Activated T-helper 2 cell treated with anti-CD3 and anti-CD28 coated beads, Interferon-gamma antibody, Interleukin-2, Interleukin-4, amounts not matched to agents 10 μg/mL and 5 μg/mL and 100 μg/mL, durations not matched to agents 14 hours and 24 hours and 36 hours (primary cell): Measurements from ENCODE around the gene RANBP10. TPM values are rescaled to one million over a fixed set of nuclear protein-coding genes. Genes with fewer than 3 reads are reported as not detected.

ENCODE experiments used
- DNase-seq: peaks from one replicate; pipeline ENCODE4 v3.0.0; 2021; ENCODE audit warnings: low spot score
- H3K27ac Mint-ChIP-seq: one replicate; pipeline ENCODE4 v1.8.0; 2021; ENCODE audit warnings: mixed read lengths
- H3K27me3 Mint-ChIP-seq: one replicate; pipeline ENCODE4 v1.8.0; 2021; ENCODE audit warnings: low read depth, mixed read lengths
- H3K36me3 Mint-ChIP-seq: one replicate; pipeline ENCODE4 v1.8.0; 2021; ENCODE audit warnings: low read depth, mixed read lengths
- H3K4me1 Mint-ChIP-seq: one replicate; pipeline ENCODE4 v1.8.0; 2021; ENCODE audit warnings: low read depth, mixed read lengths
- H3K4me3 Mint-ChIP-seq: one replicate; pipeline ENCODE4 v1.8.0; 2021; ENCODE audit warnings: low read depth, mild to moderate bottlenecking, moderate library complexity, mixed read lengths
- H3K9me3 Mint-ChIP-seq: one replicate; pipeline ENCODE4 v1.8.0; 2021; ENCODE audit warnings: mixed read lengths
- intact Hi-C: fragments of 100-400 bp; cut with micrococcal nuclease; formaldehyde crosslinking; loops from one replicate; pipeline ENCODE4 v1.15.1; 2023
- total RNA-seq: library from RNA; stranded (reverse); gene quantifications from 2 replicates; pipeline ENCODE4 v1.2.3, GENCODE V29; 2022

The RANBP10 gene
- total RNA-seq, 1 donor from 2014 or later: 17.3 TPM

DNA sequence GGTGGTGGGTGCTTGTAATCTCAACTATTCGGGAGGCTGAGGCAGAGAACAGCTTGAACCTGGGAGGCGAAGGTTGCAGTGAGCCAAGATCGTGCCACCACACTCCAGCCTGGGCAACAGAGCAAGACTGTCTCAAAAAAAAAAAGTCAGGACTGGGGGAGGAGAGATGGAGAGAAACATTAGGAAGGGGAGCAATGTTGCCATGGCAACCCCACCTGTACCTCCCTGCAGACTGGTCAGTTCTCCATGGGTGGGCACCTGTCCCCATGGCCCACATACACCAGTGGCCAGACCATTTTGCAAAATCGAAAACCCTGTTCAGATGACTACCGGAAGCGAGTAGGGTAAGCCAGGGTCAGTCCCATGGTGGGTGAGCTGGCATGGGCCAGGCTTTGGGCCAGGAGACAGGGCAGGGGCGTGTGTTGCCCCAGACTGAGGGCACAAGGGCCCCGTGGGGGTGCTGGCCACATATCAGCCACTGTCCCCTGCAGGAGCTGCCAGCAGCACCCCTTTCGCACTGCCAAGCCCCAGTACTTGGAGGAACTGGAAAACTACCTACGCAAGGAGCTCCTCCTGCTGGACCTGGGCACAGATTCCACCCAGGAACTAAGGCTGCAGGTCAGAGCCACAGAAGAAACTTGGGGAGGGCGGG, 14.4 kb upstream of the RANBP10 start:
- H3K36me3 Mint-ChIP-seq: no peaks in the 10 kb centered on the region
- H3K9me3 Mint-ChIP-seq: no peaks in the 10 kb centered on the region
- no peaks in the 10 kb centered on the region for H3K27me3 Mint-ChIP-seq
- no peak overlapping the region for H3K4me3 Mint-ChIP-seq
- peaks cover 3% of the 10 kb centered on the region for H3K4me1 Mint-ChIP-seq
- no peak overlapping the region for H3K27ac Mint-ChIP-seq
- DNase-seq: no peak
- intact Hi-C loops: no loop called here

DNA sequence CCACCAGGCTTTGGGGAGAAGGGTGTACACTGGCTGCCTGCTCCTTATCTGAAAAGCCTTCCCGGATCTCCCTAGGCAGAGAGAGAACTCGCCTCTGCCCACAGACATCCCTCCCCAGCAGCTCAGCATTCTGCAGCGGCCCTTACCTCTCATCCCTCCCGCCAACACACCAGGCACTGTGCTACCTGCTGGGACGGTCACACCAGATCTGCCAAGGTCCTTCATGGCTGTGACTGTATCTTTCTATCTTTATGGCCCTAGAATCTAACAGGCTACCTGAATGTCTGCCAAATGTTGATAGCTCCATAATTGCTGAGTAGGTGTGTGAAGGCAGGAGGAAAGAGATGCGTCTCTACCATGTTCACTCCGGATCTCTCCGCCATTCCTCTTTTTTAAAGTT, 8.2 kb upstream of the RANBP10 start:
- Mint-ChIP-seq H3K4me1 (peaks cover 3% of the 10 kb centered on the region), H3K27ac (no peak overlapping the region), H3K36me3 (no peaks in the 10 kb centered on the region), H3K9me3 (no peaks in the 10 kb centered on the region), H3K4me3 (no peak overlapping the region), H3K27me3 (peaks cover 3% of the 10 kb centered on the region)
- intact Hi-C loops: no loop called here
- DNase-seq: no peak

DNA sequence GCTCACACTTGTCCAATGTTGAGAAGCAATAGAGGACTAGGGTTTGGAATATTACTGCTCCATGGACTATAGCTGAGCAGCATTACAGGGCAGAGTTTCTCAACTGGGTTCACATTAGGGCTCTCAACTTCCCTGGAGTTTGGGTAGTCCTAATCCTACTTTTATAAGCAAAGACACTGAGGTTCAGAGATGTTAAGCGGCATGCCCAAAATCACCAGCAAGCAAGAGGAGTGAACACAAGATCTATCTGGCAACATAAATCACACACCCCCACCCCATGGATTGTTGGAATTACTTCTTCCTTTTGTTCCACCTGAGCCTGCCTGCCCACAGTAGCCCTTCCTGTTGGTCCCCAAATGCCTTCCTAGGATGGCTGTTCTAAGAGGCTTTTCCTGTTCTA, 5.5 kb upstream of the RANBP10 start:
- DNase-seq: no peak
- Mint-ChIP-seq H3K4me1 (peaks cover 6% of the 10 kb centered on the region), H3K36me3 (no peaks in the 10 kb centered on the region), H3K27ac (no peak overlapping the region), H3K27me3 (peaks cover 3% of the 10 kb centered on the region), H3K4me3 (no peak overlapping the region), H3K9me3 (no peaks in the 10 kb centered on the region)
- intact Hi-C loops: no loop called here

DNA sequence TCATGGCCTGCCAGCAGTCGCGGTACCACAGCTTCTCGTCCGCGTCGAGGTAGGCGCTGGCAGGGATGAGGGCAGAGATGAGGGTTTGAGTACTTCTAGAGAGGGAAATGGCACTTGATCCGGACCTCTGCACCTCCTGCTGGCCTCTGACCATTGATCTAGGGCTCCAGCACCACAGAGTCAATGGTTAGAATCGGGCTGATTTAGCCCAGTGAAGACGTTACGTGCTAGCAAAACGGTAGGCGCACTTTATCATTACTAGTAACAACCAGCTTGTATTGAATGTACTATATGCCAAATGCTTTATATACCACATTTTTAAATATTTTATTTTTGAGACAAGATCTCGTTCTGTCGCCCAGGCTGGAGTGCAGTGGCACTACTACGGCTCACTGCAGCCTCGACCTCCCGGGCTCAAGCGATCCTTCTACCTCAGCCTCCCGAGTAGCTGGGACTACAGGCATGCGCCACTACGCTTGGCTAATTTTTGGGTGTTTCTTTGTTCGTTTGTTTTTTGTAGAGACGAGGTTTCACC, 855 bp upstream of the RANBP10 start:
- Mint-ChIP-seq H3K36me3 (peaks cover 26% of the 10 kb centered on the region), H3K27ac (peak overlapping the region; percentile 94), H3K4me3 (peak overlapping the region; percentile 95), H3K4me1 (peaks cover 26% of the 10 kb centered on the region), H3K9me3 (no peaks in the 10 kb centered on the region), H3K27me3 (peaks cover 3% of the 10 kb centered on the region)
- intact Hi-C loops: loop anchor here (2.0 to 10.0 kb wide), 3 partner anchors 90 to 282 kb away; partner anchors contain the start of genes ACD, GFOD2, PARD6A and RIPOR1
- DNase-seq: no peak

GRCh38 chr16:67805718-67806427, 487 bp downstream of the RANBP10 start:
- peaks cover 39% of the 10 kb centered on the region for H3K4me1 Mint-ChIP-seq

GRCh38 chr16:67804853-67805542, 1.4 kb downstream of the RANBP10 start:
- Mint-ChIP-seq H3K4me3 (peak overlapping the region; percentile 95), H3K4me1 (peaks cover 44% of the 10 kb centered on the region), H3K9me3 (no peaks in the 10 kb centered on the region), H3K27ac (peak overlapping the region; percentile 24), H3K36me3 (peaks cover 46% of the 10 kb centered on the region), H3K27me3 (no peaks in the 10 kb centered on the region)
- intact Hi-C loops: loop anchor here (5.0 to 10.0 kb wide), 2 partner anchors 88 to 280 kb away; partner anchors contain the start of genes GFOD2 and RIPOR1
- DNase-seq: no peak

More at GRCh38 chr16:67805718-67806427, 487 bp downstream of the RANBP10 start:
- no peaks in the 10 kb centered on the region for H3K27me3 Mint-ChIP-seq
- H3K9me3 Mint-ChIP-seq: no peaks in the 10 kb centered on the region
- no peak for DNase-seq
- peak overlapping the region; percentile 76 for H3K27ac Mint-ChIP-seq
- H3K36me3 Mint-ChIP-seq: peaks cover 38% of the 10 kb centered on the region
- intact Hi-C loops: loop anchor here (1.0 to 10.0 kb wide), 7 partner anchors 27 to 325 kb away; partner anchors contain the start of genes ACD, ATP6V0D1, CTCF and GFOD2
- H3K4me3 Mint-ChIP-seq: peak overlapping the region; percentile 95

- peak overlapping the region; percentile 46 for H3K27ac Mint-ChIP-seq
- intact Hi-C loops: loop anchor here (10.0 kb wide), 1 partner anchor 279 kb away; the partner anchor contains the start of gene RIPOR1
- DNase-seq: no peak
- peak overlapping the region; percentile 39 for H3K4me3 Mint-ChIP-seq
- no peaks in the 10 kb centered on the region for H3K9me3 Mint-ChIP-seq
- H3K4me1 Mint-ChIP-seq: peaks cover 44% of the 10 kb centered on the region
- H3K27me3 Mint-ChIP-seq: no peaks in the 10 kb centered on the region
- peaks cover 51% of the 10 kb centered on the region for H3K36me3 Mint-ChIP-seq
Observed at GRCh38 chr16:67803894-67804293, 2.5 kb downstream of the RANBP10 start.

DNA sequence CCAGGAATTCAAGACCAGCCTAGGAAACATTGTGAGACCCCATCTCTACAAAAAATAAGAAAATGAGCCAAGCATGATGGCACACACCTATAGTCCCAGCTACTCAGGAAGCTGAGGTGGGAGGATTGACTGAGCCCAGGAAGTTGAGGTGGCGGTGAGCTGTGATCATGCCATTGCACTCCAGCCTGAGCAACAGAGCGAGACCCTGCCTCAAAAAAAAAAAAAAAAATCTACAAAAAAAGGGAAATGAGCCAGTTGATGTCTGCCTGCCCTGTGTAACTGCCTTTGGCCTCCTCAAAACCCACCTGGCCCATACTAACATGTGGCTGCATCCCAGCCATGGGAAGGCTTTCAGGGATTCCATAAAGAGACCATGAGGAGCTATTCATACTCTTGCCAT, 4.5 kb downstream of the RANBP10 start:
- Mint-ChIP-seq H3K4me3 (no peak overlapping the region), H3K27ac (peak overlapping the region; percentile 52), H3K4me1 (peaks cover 41% of the 10 kb centered on the region), H3K36me3 (peaks cover 51% of the 10 kb centered on the region), H3K9me3 (no peaks in the 10 kb centered on the region), H3K27me3 (no peaks in the 10 kb centered on the region)
- DNase-seq: no peak
- intact Hi-C loops: loop anchor here (10.0 kb wide), 1 partner anchor 277 kb away; the partner anchor contains the start of gene RIPOR1

- H3K4me3 Mint-ChIP-seq: no peak overlapping the region
- H3K4me1 Mint-ChIP-seq: peaks cover 41% of the 10 kb centered on the region
- no peaks in the 10 kb centered on the region for H3K9me3 Mint-ChIP-seq
- H3K27me3 Mint-ChIP-seq: no peaks in the 10 kb centered on the region
- no peak overlapping the region for H3K27ac Mint-ChIP-seq
- no peak for DNase-seq
- peaks cover 56% of the 10 kb centered on the region for H3K36me3 Mint-ChIP-seq
- intact Hi-C loops: loop anchor here (10.0 kb wide), 1 partner anchor 276 kb away; the partner anchor contains the start of gene RIPOR1
Observed at GRCh38 chr16:67801241-67801640, 5.1 kb downstream of the RANBP10 start.

GRCh38 chr16:67800338-67800926, 5.9 kb downstream of the RANBP10 start:
- Mint-ChIP-seq H3K9me3 (no peaks in the 10 kb centered on the region), H3K4me3 (no peak overlapping the region), H3K4me1 (peaks cover 39% of the 10 kb centered on the region), H3K27ac (no peak overlapping the region), H3K27me3 (no peaks in the 10 kb centered on the region), H3K36me3 (peaks cover 57% of the 10 kb centered on the region)
- intact Hi-C loops: loop anchor here (10.0 kb wide), 1 partner anchor 276 kb away; the partner anchor contains the start of gene RIPOR1
- DNase-seq: no peak

GRCh38 chr16:67796099-67796718, 10.2 kb downstream of the RANBP10 start:
- H3K9me3 Mint-ChIP-seq: no peaks in the 10 kb centered on the region
- no peak overlapping the region for H3K4me3 Mint-ChIP-seq
- DNase-seq: no peak
- peaks cover 8% of the 10 kb centered on the region for H3K4me1 Mint-ChIP-seq
- H3K27me3 Mint-ChIP-seq: no peaks in the 10 kb centered on the region
- peaks cover 22% of the 10 kb centered on the region for H3K36me3 Mint-ChIP-seq
- intact Hi-C loops: no loop called here
- H3K27ac Mint-ChIP-seq: no peak overlapping the region

- H3K9me3 Mint-ChIP-seq: no peaks in the 10 kb centered on the region
- intact Hi-C loops: no loop called here
- H3K4me1 Mint-ChIP-seq: peaks cover 5% of the 10 kb centered on the region
Observed at GRCh38 chr16:67790071-67790470, 16.3 kb downstream of the RANBP10 start.

More at GRCh38 chr16:67790071-67790470, 16.3 kb downstream of the RANBP10 start:
- Mint-ChIP-seq H3K27me3 (no peaks in the 10 kb centered on the region), H3K36me3 (peaks cover 5% of the 10 kb centered on the region), H3K27ac (no peak overlapping the region), H3K4me3 (no peak overlapping the region)
- no peak for DNase-seq
